Posterior vena cava (tissue), 2 donors: ENCODE measurements around the gene CTPS2. TPM values are rescaled to one million over a fixed set of nuclear protein-coding genes. Genes with fewer than 3 reads are reported as not detected.
"Not testable (repeated sequence)": the region's sequence is repeated elsewhere in the genome, so short reads cannot be mapped to it uniquely, and the experiment has no call there.

ENCODE experiments used
- DNase-seq: peaks from one replicate; pipeline ENCODE4 v3.0.0-alpha.2; 2020; ENCODE audit warnings: low spot score
- intact Hi-C, 2 donors: fragments of 100-400 bp; cut with DNase I; formaldehyde crosslinking; loops; one replicate each; pipeline versions ENCODE4 v1.14.1 to v1.14.2; 2022 to 2023
- total RNA-seq, 2 donors: library from RNA; stranded (reverse); fragmentation: NEBNext Ultra II Directional; extraction: Animal tissue kit (Norgen Biotek cat#: 25700); gene quantifications; one replicate each; pipeline ENCODE4 v1.2.1, GENCODE V29; 2021
- donor health status: DM: yes; HTN: yes; CAD: no.
- donor health status: DM: yes; HTN: yes; CAD: no.

CTPS2 gene
- total RNA-seq, 2 donors from 2014 or later = 8.5 to 10.9 TPM

DNA sequence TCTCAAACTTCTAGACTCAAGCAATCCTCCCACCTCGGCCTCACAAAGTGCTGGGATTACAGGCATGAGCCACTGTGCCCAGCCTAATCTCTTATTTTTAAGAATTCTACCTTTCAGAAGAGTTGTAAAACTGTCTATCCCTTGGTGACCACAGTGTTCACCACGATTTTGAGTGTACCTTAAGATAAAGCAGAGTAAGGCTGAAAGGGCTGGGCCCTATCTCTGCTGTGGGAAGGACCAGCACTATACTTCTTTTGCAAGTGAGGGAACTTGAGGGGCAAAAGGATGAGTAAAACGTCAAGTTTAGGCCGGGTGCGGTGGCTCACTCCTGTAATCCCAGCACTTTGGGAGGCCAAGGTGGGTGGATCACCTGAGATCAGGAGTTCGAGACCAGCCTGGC lies 4.0 kb upstream of the CTPS2 start:
- intact Hi-C loops = loop anchor here in 1 of 2 donors (10.0 kb wide), 1 partner anchor 58 kb away; no protein-coding TSS in a partner anchor
- not testable (repeated sequence) for DNase-seq

DNA sequence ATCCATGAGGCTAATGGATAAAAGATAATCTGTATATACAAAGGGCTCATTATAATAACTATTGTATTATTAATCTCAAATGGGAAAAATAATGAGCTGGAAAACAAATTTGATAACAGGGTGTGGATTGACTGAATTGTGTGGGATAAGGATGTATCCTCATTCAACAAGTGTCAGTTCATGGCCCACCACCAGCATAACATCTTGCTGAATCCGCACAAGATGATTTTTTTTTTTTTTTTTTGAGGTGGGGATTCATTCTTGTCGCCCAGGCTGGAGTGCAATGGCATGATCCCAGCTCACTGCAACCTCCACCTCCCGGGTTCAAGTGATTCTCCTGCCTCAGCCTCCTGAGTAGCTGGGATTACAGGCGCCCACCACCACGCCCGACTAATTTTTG lies 3.2 kb upstream of the CTPS2 start:
- intact Hi-C loops = loop anchor here in 1 of 2 donors (10.0 kb wide), 1 partner anchor 59 kb away; no protein-coding TSS in a partner anchor

DNA sequence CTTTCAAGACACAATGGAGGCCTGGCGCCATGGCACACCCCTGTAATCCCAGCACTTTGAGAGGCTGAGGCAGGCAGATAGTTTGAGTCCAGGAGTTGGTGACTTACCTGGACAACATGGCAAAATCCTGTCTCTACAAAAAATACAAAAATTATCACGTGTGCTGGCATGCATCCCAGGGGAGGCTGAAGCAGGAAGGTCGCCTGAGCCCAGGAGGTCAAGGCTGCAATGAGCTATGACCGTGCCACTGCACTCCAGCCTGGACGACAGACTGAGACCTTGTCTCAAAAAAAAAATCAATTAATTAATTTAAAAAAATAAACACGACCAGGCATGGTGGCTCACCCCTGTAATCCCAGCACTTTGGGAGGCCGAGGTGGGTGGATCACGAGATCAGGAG lies 2.0 kb upstream of the CTPS2 start:
- no peak for DNase-seq
- intact Hi-C loops = loop anchor here in 1 of 2 donors (10.0 kb wide), 1 partner anchor 60 kb away; no protein-coding TSS in a partner anchor

More for the DNA sequence above, 3.2 kb upstream of the CTPS2 start:
- DNase-seq = not testable (repeated sequence)

DNA sequence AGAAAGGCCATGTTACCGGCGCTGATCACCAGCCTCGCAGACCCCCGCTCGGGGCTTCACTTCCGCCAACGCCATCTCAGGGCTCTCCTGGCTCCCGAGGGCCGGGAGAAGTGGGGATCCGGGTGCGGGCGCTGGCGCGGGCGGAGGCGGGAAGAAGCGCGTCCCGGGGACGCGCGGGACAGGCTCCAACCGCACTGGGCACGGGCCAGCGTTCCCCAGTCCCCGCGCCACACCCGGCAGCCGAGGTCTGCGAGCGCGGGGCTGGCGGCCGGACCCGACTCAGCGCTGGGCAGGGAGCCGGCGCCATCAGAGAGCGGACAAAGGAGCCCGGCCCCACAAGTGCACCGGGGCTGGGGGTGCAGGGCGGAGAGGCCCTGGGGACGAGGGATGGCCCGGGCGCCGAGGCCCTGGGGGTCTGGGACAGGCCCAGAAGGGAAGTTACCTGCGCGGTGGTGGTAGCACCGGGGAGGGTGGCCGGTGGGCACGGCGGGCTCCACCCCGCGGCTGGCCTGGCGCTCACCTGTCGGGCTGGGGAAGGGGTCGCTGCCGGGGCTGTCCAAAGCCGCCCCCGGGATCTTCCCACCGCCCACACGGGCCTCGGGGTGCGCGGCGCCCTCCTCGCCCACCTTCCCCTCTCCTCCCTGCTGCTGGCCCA lies 449 bp downstream of the CTPS2 start:
- intact Hi-C loops = loop anchor here in 1 of 2 donors (10.0 kb wide), 1 partner anchor 63 kb away; no protein-coding TSS in a partner anchor
- no peak for DNase-seq

DNA sequence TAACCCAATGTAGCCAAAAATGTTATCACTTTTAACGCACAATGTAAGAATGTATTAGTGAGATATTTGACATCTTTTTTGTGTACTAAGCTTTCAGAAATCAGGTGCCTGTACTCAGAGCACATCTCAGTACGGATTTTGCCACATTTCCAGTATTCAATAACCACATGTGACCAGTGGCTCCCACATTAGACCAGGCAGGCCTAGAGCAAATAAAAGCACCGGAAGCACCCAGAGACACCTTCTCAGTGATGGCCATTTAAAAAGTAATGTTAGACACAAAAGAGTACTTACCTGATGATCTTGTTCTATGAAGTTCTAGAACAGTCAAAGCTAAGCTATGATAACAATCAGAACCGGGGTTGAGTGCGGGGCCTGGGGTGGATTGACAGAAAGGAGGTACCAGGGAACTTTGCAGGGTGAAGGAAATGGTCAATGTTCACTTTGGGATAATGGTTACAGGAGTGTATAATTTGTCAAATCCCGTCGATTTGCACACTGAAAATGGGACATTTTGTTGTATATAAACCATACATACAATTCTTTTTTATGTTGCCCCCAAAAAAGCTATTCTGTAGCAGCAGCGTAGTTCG lies 1.2 kb downstream of the CTPS2 start:
- DNase-seq = no peak
- intact Hi-C loops = loop anchor here in 1 of 2 donors (10.0 kb wide), 1 partner anchor 63 kb away; no protein-coding TSS in a partner anchor

DNA sequence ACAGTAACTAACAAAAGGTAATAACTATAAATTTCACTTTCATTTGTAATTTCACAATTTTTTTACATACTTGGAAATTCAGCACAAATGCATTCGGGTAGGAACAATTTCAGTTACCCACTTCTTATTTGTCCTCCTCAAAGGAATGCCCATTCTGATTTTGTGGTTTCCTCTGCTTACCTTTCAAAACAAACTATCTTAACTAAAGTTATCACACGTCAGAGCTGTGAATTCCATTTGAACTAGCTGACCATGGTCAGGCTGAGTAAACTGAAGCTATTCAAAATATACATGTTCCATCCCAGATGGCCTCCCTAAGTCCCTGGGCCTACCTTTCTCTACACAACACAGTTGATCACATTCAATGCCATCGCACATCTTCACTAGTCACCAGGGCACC lies 4.5 kb downstream of the CTPS2 start:
- DNase-seq = no peak
- intact Hi-C loops = no loop called here

- DNase-seq = no peak
- intact Hi-C loops = no loop called here
Measured at GRCh38 chrX:16705370-16705769, 7.1 kb downstream of the CTPS2 start.

GRCh38 chrX:16702700-16703599 lies 9.5 kb downstream of the CTPS2 start:
- intact Hi-C loops = no loop called here
- no peak for DNase-seq

GRCh38 chrX:16700734-16701133 lies 11.7 kb downstream of the CTPS2 start:
- intact Hi-C loops = no loop called here
- no peak for DNase-seq

GRCh38 chrX:16699389-16699788 lies 13.1 kb downstream of the CTPS2 start:
- DNase-seq = no peak
- intact Hi-C loops = no loop called here

- intact Hi-C loops = no loop called here
- no peak for DNase-seq
Measured at GRCh38 chrX:16696956-16697355, 15.5 kb downstream of the CTPS2 start.

DNA sequence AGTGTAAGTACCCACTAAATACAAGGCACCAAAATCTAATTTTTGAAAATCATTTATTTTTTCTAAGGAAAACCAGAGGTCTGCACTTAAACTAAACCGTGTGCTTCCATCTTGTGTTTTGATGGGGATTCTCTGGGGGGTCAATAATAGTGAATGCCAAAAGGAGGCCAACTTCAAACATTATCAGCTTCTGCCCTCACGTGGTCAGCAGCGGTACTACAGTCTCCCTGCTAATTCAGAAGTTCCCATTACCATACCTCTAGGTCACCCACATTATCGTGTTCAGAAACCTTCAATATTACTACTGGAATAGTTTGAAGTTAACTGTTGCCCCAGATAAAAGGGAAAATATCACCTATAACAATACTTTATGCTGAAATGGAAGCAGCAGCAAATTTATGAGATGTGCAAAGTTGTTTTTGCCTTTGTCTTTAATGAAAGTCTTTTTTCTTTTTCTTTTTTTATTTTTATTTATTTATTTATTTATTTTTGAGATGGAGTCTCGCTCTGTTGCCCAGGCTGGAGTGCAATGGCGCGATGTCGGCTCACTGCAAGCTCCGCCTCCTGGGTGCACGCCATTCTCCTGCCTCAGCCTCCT lies 17.3 kb downstream of the CTPS2 start:
- no peak for DNase-seq
- intact Hi-C loops = no loop called here

DNA sequence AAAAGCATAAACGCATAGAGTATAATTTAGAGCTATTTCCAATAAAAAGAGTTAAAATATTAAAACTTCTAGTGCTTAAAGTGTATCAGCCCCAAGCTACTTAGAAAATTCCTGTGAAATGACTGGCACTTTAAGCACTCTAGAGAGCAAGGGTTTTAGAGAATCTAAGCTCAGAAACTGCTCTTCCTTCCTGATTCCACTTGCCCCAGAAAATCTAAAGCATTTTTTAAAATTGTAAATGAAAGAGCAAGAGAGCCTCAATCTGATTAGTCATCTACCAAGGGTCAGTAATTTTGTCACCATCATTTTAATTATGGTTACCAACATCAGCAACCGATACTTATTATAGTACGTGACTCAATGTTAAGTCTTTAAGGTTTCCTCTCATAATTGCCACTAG lies 25.0 kb downstream of the CTPS2 start:
- intact Hi-C loops = no loop called here
- DNase-seq = no peak

DNA sequence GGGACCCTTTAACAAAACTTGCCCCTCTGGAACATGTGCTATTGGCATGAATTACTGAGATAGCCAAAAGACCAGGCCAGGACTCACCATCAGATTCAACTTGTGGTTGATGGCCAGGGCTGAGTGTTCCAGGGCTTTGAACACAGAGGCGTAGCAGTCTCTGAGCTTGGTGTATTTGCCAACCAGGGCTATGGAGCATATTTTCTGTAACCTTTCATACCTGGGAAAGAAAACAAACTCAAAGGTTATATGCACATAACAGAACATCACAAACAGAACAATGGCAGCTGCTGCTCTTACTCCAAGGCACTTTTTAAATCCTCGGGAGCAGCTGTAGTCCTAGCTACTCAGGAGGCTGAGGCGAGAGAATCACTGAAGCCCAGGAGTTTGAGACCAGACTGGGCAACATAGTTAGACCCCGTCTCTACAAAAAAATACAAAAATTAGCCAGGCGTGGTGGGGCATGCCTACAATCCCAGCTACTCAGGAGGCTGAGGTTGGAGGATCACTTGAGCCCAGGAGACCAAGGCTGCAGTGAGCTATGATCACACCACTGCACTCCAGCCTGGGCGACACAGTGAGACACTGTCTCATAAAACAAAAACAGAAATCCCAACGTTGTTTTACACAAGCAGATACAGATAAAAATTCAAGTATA lies 29.3 kb downstream of the CTPS2 start:
- intact Hi-C loops = no loop called here
- no peak for DNase-seq

GRCh38 chrX:16678689-16679088 lies 33.8 kb downstream of the CTPS2 start:
- intact Hi-C loops = no loop called here
- DNase-seq = no peak

- intact Hi-C loops = no loop called here
- DNase-seq = no peak
Measured at GRCh38 chrX:16671005-16671404, 41.5 kb downstream of the CTPS2 start.

DNA sequence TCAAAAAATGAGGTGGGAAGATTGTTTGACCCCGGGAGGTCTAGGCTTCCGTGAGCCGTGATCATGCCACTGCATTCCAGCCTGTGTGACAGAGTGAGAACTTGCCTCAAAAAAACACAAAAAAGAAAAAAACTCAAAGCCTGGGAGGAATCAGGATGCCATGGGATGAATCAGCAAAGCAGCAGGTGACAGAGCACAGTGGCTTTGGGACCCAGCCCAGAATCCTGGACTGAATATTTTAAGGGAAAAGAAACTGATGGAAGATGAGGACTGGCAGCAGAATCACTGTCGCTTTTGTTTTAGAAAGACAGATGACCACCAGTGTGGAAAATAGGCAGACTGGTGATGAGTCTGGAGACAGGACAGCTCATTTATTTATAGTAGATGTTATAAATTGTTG lies 45.9 kb downstream of the CTPS2 start:
- intact Hi-C loops = no loop called here
- no peak for DNase-seq

- intact Hi-C loops = no loop called here
- DNase-seq = no peak
Measured at GRCh38 chrX:16665089-16665488, 47.4 kb downstream of the CTPS2 start.

DNA sequence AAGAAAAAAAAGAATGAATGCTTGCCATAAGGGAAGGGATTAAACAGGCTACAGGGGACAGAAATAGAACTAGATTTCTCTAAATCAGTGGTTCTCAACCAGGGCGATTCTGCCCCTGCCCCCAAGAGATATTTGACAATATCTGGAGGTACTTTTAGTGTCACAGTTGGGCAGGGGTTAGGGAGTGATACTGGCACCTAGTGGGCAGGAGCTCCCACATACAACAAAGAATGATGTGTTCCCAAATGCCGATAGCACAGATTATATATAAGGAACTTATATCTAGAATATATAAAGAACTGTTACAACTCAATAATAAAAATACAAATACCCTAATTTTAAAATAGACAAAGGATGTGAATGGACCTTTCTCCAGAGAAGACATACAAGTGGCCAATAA lies 47.8 kb downstream of the CTPS2 start:
- intact Hi-C loops = no loop called here
- DNase-seq = no peak
